ENCODE measurements around the gene ADORA2A. TPM values are rescaled to one million over a fixed set of nuclear protein-coding genes. Genes with fewer than 3 reads are reported as not detected.

The ADORA2A gene
- total and polyA plus RNA-seq, 2 donors (not counting 1 experiment from before 2014, with no cell fraction given): 0.78 to 1.5 TPM

DNA sequence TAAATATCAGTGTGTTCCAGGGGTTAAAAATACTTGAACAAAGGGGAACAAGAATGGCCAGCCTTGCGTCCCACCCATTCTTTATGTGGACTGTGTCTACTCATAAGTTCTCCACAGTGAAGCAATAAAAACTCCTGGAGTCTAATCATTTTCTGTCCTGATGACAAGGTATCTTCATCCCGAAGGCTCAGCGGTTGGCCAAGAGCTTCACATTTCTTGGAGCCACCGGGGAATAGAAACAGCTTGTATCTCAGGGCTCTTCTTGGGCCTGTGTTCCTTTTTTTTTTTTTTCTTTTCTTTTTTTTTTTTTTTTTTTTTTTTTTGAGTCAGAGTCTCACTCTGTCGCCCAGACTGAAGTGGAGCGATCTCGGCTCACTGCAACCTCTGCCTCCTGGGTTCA, 36.8 kb upstream of the ADORA2A start:
- Histone ChIP-seq H3K79me2 (ENCODE audit: control insufficient read depth, insufficient read depth, low read length) (no peaks in the 10 kb centered on the region), H3K27me3 (ENCODE audit: control insufficient read depth, insufficient read depth, low read length) (no peaks in the 10 kb centered on the region), H4K20me1 (ENCODE audit: control insufficient read depth, extremely low read depth, insufficient read depth, low read length) (no peaks in the 10 kb centered on the region), H3K27ac (ENCODE audit: insufficient read depth, low read length) (no peak overlapping the region), H3K4me2 (ENCODE audit: extremely low read depth, insufficient read depth, low read length) (no peak overlapping the region), H3K4me3 (replicated peaks in 1 of 4; ENCODE audit: control extremely low read depth in 1 of 4, insufficient read depth in 1 of 4, low read depth in 3 of 4, low read length in 4 of 4) (no peak overlapping the region), H3K9ac (ENCODE audit: insufficient read depth, low read length) (no peak overlapping the region), H3K9me3 (ENCODE audit: control insufficient read depth, insufficient read depth, low read depth, low read length) (no peaks in the 10 kb centered on the region), H3K4me1 (ENCODE audit: control insufficient read depth, extremely low read depth, insufficient read depth, low read length) (peaks cover 8% of the 10 kb centered on the region), H2AFZ (ENCODE audit: low read length) (no peak overlapping the region), H3K36me3 (ENCODE audit: control insufficient read depth, insufficient read depth, low read length) (no peaks in the 10 kb centered on the region)
- TF ChIP-seq, protein P1, sequence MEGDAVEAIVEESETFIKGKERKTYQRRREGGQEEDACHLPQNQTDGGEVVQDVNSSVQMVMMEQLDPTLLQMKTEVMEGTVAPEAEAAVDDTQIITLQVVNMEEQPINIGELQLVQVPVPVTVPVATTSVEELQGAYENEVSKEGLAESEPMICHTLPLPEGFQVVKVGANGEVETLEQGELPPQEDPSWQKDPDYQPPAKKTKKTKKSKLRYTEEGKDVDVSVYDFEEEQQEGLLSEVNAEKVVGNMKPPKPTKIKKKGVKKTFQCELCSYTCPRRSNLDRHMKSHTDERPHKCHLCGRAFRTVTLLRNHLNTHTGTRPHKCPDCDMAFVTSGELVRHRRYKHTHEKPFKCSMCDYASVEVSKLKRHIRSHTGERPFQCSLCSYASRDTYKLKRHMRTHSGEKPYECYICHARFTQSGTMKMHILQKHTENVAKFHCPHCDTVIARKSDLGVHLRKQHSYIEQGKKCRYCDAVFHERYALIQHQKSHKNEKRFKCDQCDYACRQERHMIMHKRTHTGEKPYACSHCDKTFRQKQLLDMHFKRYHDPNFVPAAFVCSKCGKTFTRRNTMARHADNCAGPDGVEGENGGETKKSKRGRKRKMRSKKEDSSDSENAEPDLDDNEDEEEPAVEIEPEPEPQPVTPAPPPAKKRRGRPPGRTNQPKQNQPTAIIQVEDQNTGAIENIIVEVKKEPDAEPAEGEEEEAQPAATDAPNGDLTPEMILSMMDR (conservative IDR thresholded peaks at IDR 0.05 in 1 of 2, IDR thresholded peaks at IDR 0.05 in 1 of 2; ENCODE audit: low read depth in 1 of 2, low read length in 2 of 2): no peak
- TF ChIP-seq EZH2 (IDR thresholded peaks at IDR 0.05; ENCODE audit: low read length, missing control alignments): no peak
- DNase-seq (ENCODE audit: low read depth in 2 of 2): no peak

DNA sequence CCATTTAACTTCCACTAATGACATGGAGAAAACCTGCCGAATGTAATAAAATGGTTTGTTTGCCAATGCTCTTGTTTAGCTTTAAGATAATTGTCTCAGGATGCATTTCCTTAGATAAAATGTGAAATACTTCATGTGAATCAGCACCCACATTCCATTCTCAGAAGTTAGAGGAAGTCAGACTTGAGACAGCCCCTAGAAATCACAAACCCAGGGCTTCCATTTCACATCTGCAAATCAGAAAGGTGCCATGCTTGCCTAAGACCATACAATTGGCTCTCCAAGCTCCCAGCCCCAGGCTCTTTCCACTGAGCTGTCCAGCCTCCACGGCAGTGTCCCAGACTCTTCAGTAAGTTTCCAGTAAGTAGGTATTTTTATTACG, 35.6 kb upstream of the ADORA2A start:
- Histone ChIP-seq H3K79me2 (ENCODE audit: control insufficient read depth, insufficient read depth, low read length) (no peaks in the 10 kb centered on the region), H3K9ac (ENCODE audit: insufficient read depth, low read length) (no peak overlapping the region), H3K4me2 (ENCODE audit: extremely low read depth, insufficient read depth, low read length) (no peak overlapping the region), H2AFZ (ENCODE audit: low read length) (no peak overlapping the region), H3K9me3 (ENCODE audit: control insufficient read depth, insufficient read depth, low read depth, low read length) (no peaks in the 10 kb centered on the region), H3K27me3 (ENCODE audit: control insufficient read depth, insufficient read depth, low read length) (no peaks in the 10 kb centered on the region), H3K4me3 (replicated peaks in 1 of 4; ENCODE audit: control extremely low read depth in 1 of 4, insufficient read depth in 1 of 4, low read depth in 3 of 4, low read length in 4 of 4) (no peak overlapping the region), H3K4me1 (ENCODE audit: control insufficient read depth, extremely low read depth, insufficient read depth, low read length) (peaks cover 8% of the 10 kb centered on the region), H3K27ac (ENCODE audit: insufficient read depth, low read length) (no peak overlapping the region), H4K20me1 (ENCODE audit: control insufficient read depth, extremely low read depth, insufficient read depth, low read length) (no peaks in the 10 kb centered on the region), H3K36me3 (ENCODE audit: control insufficient read depth, insufficient read depth, low read length) (no peaks in the 10 kb centered on the region)
- DNase-seq (ENCODE audit: low read depth in 2 of 2): peak in 1 of 2 donors; percentile 75
- TF ChIP-seq, protein P1 (conservative IDR thresholded peaks at IDR 0.05 in 1 of 2, IDR thresholded peaks at IDR 0.05 in 1 of 2; ENCODE audit: low read depth in 1 of 2, low read length in 2 of 2): no peak
- TF ChIP-seq EZH2 (IDR thresholded peaks at IDR 0.05; ENCODE audit: low read length, missing control alignments): no peak

DNA sequence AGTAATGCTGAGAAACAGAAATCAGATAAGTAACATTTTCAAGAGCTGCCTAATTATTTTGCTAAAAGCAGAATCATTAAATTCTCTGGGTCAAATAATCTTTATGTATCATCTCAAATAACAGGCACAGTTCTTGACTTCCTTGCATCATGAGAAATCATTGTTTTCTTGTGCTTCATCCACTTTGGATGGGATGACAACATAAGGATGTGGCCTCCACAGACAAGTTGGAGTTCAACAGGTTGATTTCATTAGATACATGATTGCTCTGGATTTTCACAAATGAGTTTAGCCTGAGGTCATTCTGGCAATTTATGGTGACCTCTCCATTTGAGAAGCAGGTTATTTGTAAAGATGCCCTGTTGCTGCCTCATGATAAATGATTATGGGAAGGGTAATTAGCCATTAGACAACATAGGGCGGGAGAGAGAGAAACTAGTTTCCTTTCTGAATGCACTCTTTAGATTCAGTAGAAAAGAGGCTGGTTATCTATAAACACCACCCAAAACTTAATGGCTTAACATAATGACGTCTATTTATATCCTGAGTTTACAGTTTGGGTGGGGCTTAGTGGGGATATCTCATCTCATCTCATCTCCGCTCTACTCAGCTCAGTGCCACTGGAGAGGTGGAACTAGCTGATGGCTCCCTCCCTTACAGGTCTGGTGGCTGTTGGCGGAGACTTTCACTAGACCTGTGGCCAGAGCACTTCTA, 35.0 kb upstream of the ADORA2A start:
- no peak overlapping the region for H3K27ac ChIP-seq (ENCODE audit: insufficient read depth, low read length)
- no peak for TF ChIP-seq EZH2 (IDR thresholded peaks at IDR 0.05; ENCODE audit: low read length, missing control alignments)
- TF ChIP-seq, protein P1 (conservative IDR thresholded peaks at IDR 0.05 in 1 of 2, IDR thresholded peaks at IDR 0.05 in 1 of 2; ENCODE audit: low read depth in 1 of 2, low read length in 2 of 2): no peak
- no peaks in the 10 kb centered on the region for H3K9me3 ChIP-seq (ENCODE audit: control insufficient read depth, insufficient read depth, low read depth, low read length)
- H3K4me1 ChIP-seq (ENCODE audit: control insufficient read depth, extremely low read depth, insufficient read depth, low read length): peaks cover 8% of the 10 kb centered on the region
- DNase-seq (ENCODE audit: low read depth in 2 of 2): no peak
- no peak overlapping the region for H3K4me3 ChIP-seq (replicated peaks in 1 of 4; ENCODE audit: control extremely low read depth in 1 of 4, insufficient read depth in 1 of 4, low read depth in 3 of 4, low read length in 4 of 4)
- no peak overlapping the region for H3K9ac ChIP-seq (ENCODE audit: insufficient read depth, low read length)
- H3K36me3 ChIP-seq (ENCODE audit: control insufficient read depth, insufficient read depth, low read length): no peaks in the 10 kb centered on the region
- H3K27me3 ChIP-seq (ENCODE audit: control insufficient read depth, insufficient read depth, low read length): no peaks in the 10 kb centered on the region
- H4K20me1 ChIP-seq (ENCODE audit: control insufficient read depth, extremely low read depth, insufficient read depth, low read length): no peaks in the 10 kb centered on the region
- no peaks in the 10 kb centered on the region for H3K79me2 ChIP-seq (ENCODE audit: control insufficient read depth, insufficient read depth, low read length)
- no peak overlapping the region for H3K4me2 ChIP-seq (ENCODE audit: extremely low read depth, insufficient read depth, low read length)
- no peak overlapping the region for H2AFZ ChIP-seq (ENCODE audit: low read length)

Measured in fibroblast of lung (primary cell).